ENCODE measurements around the gene SEMA5B.

Gene SEMA5B

GRCh38 chr3:122931636-122932035, 95.9 kb downstream of the SEMA5B start:
- Histone ChIP-seq H3K27me3 (no peaks in the 10 kb centered on the region), H3K4me1 (ENCODE audit: control insufficient read depth in 1 of 2, insufficient read depth in 1 of 2, low read depth in 1 of 2, low read length in 1 of 2) (no peaks in the 10 kb centered on the region), H3K9me3 (no peaks in the 10 kb centered on the region), H3K4me3 (ENCODE audit: low read depth in 1 of 2, low read length in 1 of 2) (no peak overlapping the region), H3K36me3 (no peaks in the 10 kb centered on the region), H3K27ac (no peak overlapping the region)
- no peak for TF ChIP-seq CTCF (IDR thresholded peaks at IDR 0.05)

GRCh38 chr3:122930063-122930997, 97.2 kb downstream of the SEMA5B start:
- Histone ChIP-seq H3K27ac (no peak overlapping the region), H3K9me3 (no peaks in the 10 kb centered on the region), H3K27me3 (no peaks in the 10 kb centered on the region), H3K4me3 (ENCODE audit: low read depth in 1 of 2, low read length in 1 of 2) (no peak overlapping the region), H3K4me1 (ENCODE audit: control insufficient read depth in 1 of 2, insufficient read depth in 1 of 2, low read depth in 1 of 2, low read length in 1 of 2) (no peaks in the 10 kb centered on the region), H3K36me3 (no peaks in the 10 kb centered on the region)
- no peak for TF ChIP-seq CTCF (IDR thresholded peaks at IDR 0.05)

GRCh38 chr3:122929188-122930062, 98.1 kb downstream of the SEMA5B start:
- Histone ChIP-seq H3K4me1 (ENCODE audit: control insufficient read depth in 1 of 2, insufficient read depth in 1 of 2, low read depth in 1 of 2, low read length in 1 of 2) (no peaks in the 10 kb centered on the region), H3K9me3 (no peaks in the 10 kb centered on the region), H3K4me3 (ENCODE audit: low read depth in 1 of 2, low read length in 1 of 2) (no peak overlapping the region), H3K27me3 (peaks cover 7% of the 10 kb centered on the region), H3K27ac (no peak overlapping the region), H3K36me3 (no peaks in the 10 kb centered on the region)
- TF ChIP-seq CTCF (IDR thresholded peaks at IDR 0.05) = no peak

- TF ChIP-seq CTCF (IDR thresholded peaks at IDR 0.05) = no peak
- Histone ChIP-seq H3K4me1 (ENCODE audit: control insufficient read depth in 1 of 2, insufficient read depth in 1 of 2, low read depth in 1 of 2, low read length in 1 of 2) (no peaks in the 10 kb centered on the region), H3K9me3 (no peaks in the 10 kb centered on the region), H3K4me3 (ENCODE audit: low read depth in 1 of 2, low read length in 1 of 2) (no peak overlapping the region), H3K27ac (no peak overlapping the region), H3K36me3 (no peaks in the 10 kb centered on the region), H3K27me3 (peaks cover 15% of the 10 kb centered on the region)
Measured at GRCh38 chr3:122928396-122929187, 99.0 kb downstream of the SEMA5B start.

GRCh38 chr3:122927726-122928125, 99.8 kb downstream of the SEMA5B start:
- H3K27ac ChIP-seq = no peak overlapping the region
- no peak overlapping the region for H3K4me3 ChIP-seq (ENCODE audit: low read depth in 1 of 2, low read length in 1 of 2)
- peaks cover 24% of the 10 kb centered on the region for H3K27me3 ChIP-seq
- no peaks in the 10 kb centered on the region for H3K9me3 ChIP-seq
- no peaks in the 10 kb centered on the region for H3K4me1 ChIP-seq (ENCODE audit: control insufficient read depth in 1 of 2, insufficient read depth in 1 of 2, low read depth in 1 of 2, low read length in 1 of 2)
- no peaks in the 10 kb centered on the region for H3K36me3 ChIP-seq
- no peak for TF ChIP-seq CTCF (IDR thresholded peaks at IDR 0.05)

Data from neutrophil (primary cell).